ENCODE measurements around the gene STAT4.

GRCh38 chr2:191030521-191031154, 120.2 kb downstream of the STAT4 start:
- TF ChIP-seq CTCF (IDR thresholded peaks at IDR 0.05) (peak in 5 of 6 experiments; percentile 47 to 66 (median 61)), POLR2A (IDR thresholded peaks at IDR 0.05) (no peak)

Measured in thyroid gland (tissue), 4 donors.